GM12878 (cell line): ENCODE results near the gene NOL4L. TPM values are rescaled to one million over a fixed set of nuclear protein-coding genes. Genes with fewer than 3 reads are reported as not detected.

ENCODE experiments used
- ATAC-seq: fragments of 200-7000 bp; cut with Tn5 transposase; 3 replicates; pipeline ENCODE4 v1.9.1; 2020; ENCODE audit warnings: mild to moderate bottlenecking, moderate library complexity
- BruUV-seq: library from RNA; stranded (reverse); fragments of 400-500 nt; replicated peaks from 2 replicates; lab custom pipeline; 2021; lab: Mats Ljungman, UMichigan
- CTCF ChIA-PET: fragments of 300-600 bp; sonication (Branson Sonifier 250); formaldehyde crosslinking; extraction: SDS; loops from one replicate; lab custom pipeline; 2021; ENCODE audit warnings: inconsistent platforms; lab: Yijun Ruan, JAX
- POLR2A ChIA-PET: fragments of 350-600 bp; formaldehyde crosslinking; extraction: SDS; loops from one replicate; lab custom pipeline; 2021; ENCODE audit warnings: inconsistent platforms; lab: Charles Lee
- RAD21 ChIA-PET: fragments of 300-600 bp; sonication (Branson Sonifier 250); formaldehyde crosslinking; loops from one replicate; lab custom pipeline; 2023; ENCODE audit warnings: antibody characterized with exemption; ENCODE audit not compliant: unreplicated experiment; lab: Charles Lee
- SMC1A ChIA-PET: fragments of 300-600 bp; sonication (Branson Sonifier 250); formaldehyde crosslinking; loops from one replicate; lab custom pipeline; 2023; ENCODE audit not compliant: unreplicated experiment, uncharacterized antibody; lab: Charles Lee
- DNase-seq: peaks from one replicate; pipeline ENCODE4 v3.0.0-alpha.2; 2011; ENCODE audit warnings: low read depth, low spot score
- FAIRE-seq: peaks from 3 replicates; lab custom pipeline; 2011; peaks lifted over from hg19 to GRCh38; lab: Jason Lieb, UNC
- H2AFZ ChIP-seq: 2 replicates; pipeline ENCODE4 v1.6.0; 2011; ENCODE audit warnings: low read depth, low read length, control low read depth; ENCODE audit not compliant: control insufficient read depth
- H3K27ac ChIP-seq: 2 replicates; pipeline ENCODE4 v1.5.1; 2011; ENCODE audit warnings: control low read depth; ENCODE audit not compliant: control insufficient read depth, insufficient read depth
- H3K27me3 ChIP-seq, 2 experiments: replicated peaks in 1 of 2; 2 replicates each; pipeline versions ENCODE4 v1.6.0 to v1.6.1; 2011; ENCODE audit warnings: low read length in 1 of 2; ENCODE audit not compliant: control insufficient read depth in 2 of 2, insufficient read depth in 2 of 2
- H3K36me3 ChIP-seq, 2 experiments: 2 replicates each; pipeline ENCODE4 v1.5.1; 2011; ENCODE audit warnings: low read length in 1 of 2; ENCODE audit not compliant: control insufficient read depth in 2 of 2, insufficient read depth in 2 of 2
- H3K4me1 ChIP-seq: 2 replicates; pipeline ENCODE4 v1.6.1; 2011; ENCODE audit warnings: mild to moderate bottlenecking, low read length, moderate library complexity, mixed read lengths; ENCODE audit not compliant: control insufficient read depth, insufficient read depth
- H3K4me2 ChIP-seq: 2 replicates; pipeline ENCODE4 v1.6.0; 2011; ENCODE audit warnings: control low read depth; ENCODE audit not compliant: control insufficient read depth, insufficient read depth
- H3K4me3 ChIP-seq: fragments of 200-600 bp; sonication (generic); 2 replicates; pipeline ENCODE4 v1.5.1; 2016
- H3K79me2 ChIP-seq: 2 replicates; pipeline ENCODE4 v1.6.0; 2011; ENCODE audit warnings: low read length; ENCODE audit not compliant: control insufficient read depth, insufficient read depth
- H3K9ac ChIP-seq: 2 replicates; pipeline ENCODE4 v1.8.0; 2011; ENCODE audit warnings: low read length, control low read depth, mixed read lengths; ENCODE audit not compliant: control insufficient read depth, insufficient read depth
- H3K9me3 ChIP-seq: replicated peaks from 3 replicates; pipeline ENCODE4 v1.5.1; 2011; ENCODE audit warnings: mild to moderate bottlenecking, low read length; ENCODE audit not compliant: control insufficient read depth, insufficient read depth
- H4K20me1 ChIP-seq: 2 replicates; pipeline ENCODE4 v1.6.0; 2011; ENCODE audit not compliant: control insufficient read depth, insufficient read depth
- BCL3 ChIP-seq: IDR thresholded peaks from 2 replicates; pipeline ENCODE4 v1.6.1; 2011; ENCODE audit warnings: borderline replicate concordance, low read depth, mild to moderate bottlenecking, moderate library complexity, low read length; ENCODE audit not compliant: insufficient read depth, poor library complexity, severe bottlenecking
- MXI1 ChIP-seq: fragments of 150-350 bp; IDR thresholded peaks from 2 replicates; pipeline ENCODE4 v1.6.1; 2011; ENCODE audit warnings: low read depth, mild to moderate bottlenecking, inconsistent platforms, low read length, improper control_type of control experiment
- NFIC ChIP-seq: IDR thresholded peaks from 2 replicates; pipeline ENCODE4 v1.6.1; 2012; ENCODE audit warnings: low read depth, mild to moderate bottlenecking, inconsistent platforms, low read length, moderate library complexity
- POU2F2 ChIP-seq: IDR thresholded peaks from 3 replicates; pipeline ENCODE4 v1.6.1; 2011; ENCODE audit warnings: low read depth, mild to moderate bottlenecking, low read length, borderline replicate concordance
- TARDBP ChIP-seq: IDR thresholded peaks from 2 replicates; pipeline ENCODE4 v1.6.1; 2016; ENCODE audit warnings: borderline replicate concordance
- TCF3 ChIP-seq: IDR thresholded peaks from 2 replicates; pipeline ENCODE4 v1.6.1; 2012; ENCODE audit warnings: low read depth, mild to moderate bottlenecking, low read length, borderline replicate concordance; ENCODE audit not compliant: insufficient read depth
- USF2 ChIP-seq: IDR thresholded peaks from 2 replicates; pipeline ENCODE4 v1.6.1; 2011; ENCODE audit warnings: low read depth, low read length, improper control_type of control experiment, borderline replicate concordance
- ZBTB33 ChIP-seq: fragments of 450-650 bp; IDR thresholded peaks from 2 replicates; pipeline ENCODE4 v1.6.1; 2017; ENCODE audit warnings: mild to moderate bottlenecking
- ZBTB4 ChIP-seq: fragments of 450-650 bp; formaldehyde crosslinking; IDR thresholded peaks from 2 replicates; pipeline ENCODE4 v1.4.0; 2022; ENCODE audit warnings: mild to moderate bottlenecking, moderate library complexity
- ZNF24 ChIP-seq: fragments of 450-650 bp; IDR thresholded peaks from 2 replicates; pipeline ENCODE4 v1.6.1; 2017; ENCODE audit warnings: antibody characterized with exemption, mild to moderate bottlenecking
- WGBS: methylation state at CpG from one replicate; pipeline ENCODE4 v1.1.6; 2016; ENCODE audit warnings: low lambda C conversion rate; ENCODE audit not compliant: insufficient replicate concordance, insufficient coverage; ENCODE audit errors: missing lambda C conversion rate; 5-methylcytosine and 5-hydroxymethylcytosine counted together
- in situ Hi-C: fragments of 300-500 bp; cut with MboI; formaldehyde crosslinking; loops from 9 replicates; pipeline ENCODE4 v1.14.3; 2018; ENCODE audit warnings: mixed read lengths
- intact Hi-C: fragments of 100-400 bp; cut with micrococcal nuclease; formaldehyde crosslinking; loops from one replicate; pipeline ENCODE4 v1.14.2; 2022; ENCODE audit not compliant: unreplicated experiment
- polyA plus RNA-seq, 11 experiments: library from polyadenylated mRNA; depleted of rRNA in 4 of 11; unstranded in 6 of 11; stranded (reverse) in 5 of 11; fragments of >200 nt; fragmentation: Nextera tagmentation in 4 of 11; fragmentation: Illumina TruSeq in 1 of 11; extraction: Ambion mirVana in 4 of 11; extraction: Trizol in 1 of 11; gene quantifications; 1 replicate in 1 of 11; 2 replicates in 10 of 11; pipeline versions ENCODE4 v1.2.1 to v1.2.3, GENCODE V29; 2011 to 2016; ENCODE audit warnings: inconsistent platforms in 2 of 11, missing spikeins in 2 of 11, low read depth in 1 of 11
- total RNA-seq, 4 experiments: library from RNA; depleted of rRNA in 3 of 4; stranded (reverse); fragments of >200 nt in 3 of 4; fragmentation: Illumina TruSeq in 1 of 4; extraction: Trizol in 1 of 4; gene quantifications; 2 replicates each; pipeline versions ENCODE4 v1.2.1 to v1.2.3, GENCODE V29; 2013 to 2021

NOL4L gene
- total and polyA plus RNA-seq, 10 of the 15 experiments (the other 5 are each of a cell fraction or from before 2014, with no cell fraction given): 2.3 to 24.0 (median 8.0) TPM

- no peaks in the 10 kb centered on the region for H4K20me1 ChIP-seq
- H3K4me3 ChIP-seq: no peak overlapping the region
- ChIA-PET SMC1A (no interaction called here), CTCF (no interaction called here), POLR2A (no interaction called here), RAD21 (no interaction called here)
- DNase-seq: no peak
- in situ Hi-C loops: no loop called here
- WGBS: 42% methylated on average over 21 of the region's 21 CpGs
- no peak for ATAC-seq
- H3K36me3 ChIP-seq: no peaks in the 10 kb centered on the region
- no peak overlapping the region for H3K4me2 ChIP-seq
- no peaks in the 10 kb centered on the region for H3K79me2 ChIP-seq
- no peaks in the 10 kb centered on the region for H3K27me3 ChIP-seq
- no peak overlapping the region for H2AFZ ChIP-seq
- H3K9me3 ChIP-seq: no peaks in the 10 kb centered on the region
- H3K4me1 ChIP-seq: peaks cover 9% of the 10 kb centered on the region
- BruUV-seq: no TSS peak
- no peak overlapping the region for H3K9ac ChIP-seq
- H3K27ac ChIP-seq: no peak overlapping the region
- FAIRE-seq: no peak
- intact Hi-C loops: no loop called here
- TF ChIP-seq ZNF24 (no peak), POU2F2 (no peak), USF2 (no peak), TARDBP (no peak), ZBTB33 (no peak), ZBTB4 (CRISPR knock-in tag) (no peak), BCL3 (no peak), TCF3 (no peak), MXI1 (no peak), NFIC (no peak)
These were observed 37.7 kb upstream of the NOL4L start for GRCh38 chr20:32622585-32623468.
